Inflammatory macrophage (primary cell): ENCODE results near the gene DMWD.
A peak's percentile ranks its signal among the peaks of the same experiment; 100 is the strongest.

Experiments
- DNase-seq, 2 donors: peaks; one replicate each; pipeline ENCODE4 v3.0.0-alpha.2; 2020 to 2022
- total RNA-seq, 18 experiments: gene quantifications; one replicate each; lab custom pipeline; 2026; ENCODE audit warnings: mixed read lengths in 6 of 18, inconsistent platforms in 2 of 18; lab: John Stamatoyannopoulos, UW

Gene DMWD, protein sequence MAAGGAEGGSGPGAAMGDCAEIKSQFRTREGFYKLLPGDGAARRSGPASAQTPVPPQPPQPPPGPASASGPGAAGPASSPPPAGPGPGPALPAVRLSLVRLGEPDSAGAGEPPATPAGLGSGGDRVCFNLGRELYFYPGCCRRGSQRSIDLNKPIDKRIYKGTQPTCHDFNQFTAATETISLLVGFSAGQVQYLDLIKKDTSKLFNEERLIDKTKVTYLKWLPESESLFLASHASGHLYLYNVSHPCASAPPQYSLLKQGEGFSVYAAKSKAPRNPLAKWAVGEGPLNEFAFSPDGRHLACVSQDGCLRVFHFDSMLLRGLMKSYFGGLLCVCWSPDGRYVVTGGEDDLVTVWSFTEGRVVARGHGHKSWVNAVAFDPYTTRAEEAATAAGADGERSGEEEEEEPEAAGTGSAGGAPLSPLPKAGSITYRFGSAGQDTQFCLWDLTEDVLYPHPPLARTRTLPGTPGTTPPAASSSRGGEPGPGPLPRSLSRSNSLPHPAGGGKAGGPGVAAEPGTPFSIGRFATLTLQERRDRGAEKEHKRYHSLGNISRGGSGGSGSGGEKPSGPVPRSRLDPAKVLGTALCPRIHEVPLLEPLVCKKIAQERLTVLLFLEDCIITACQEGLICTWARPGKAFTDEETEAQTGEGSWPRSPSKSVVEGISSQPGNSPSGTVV
- 0.96 to 27.5 (median 2.1) reads per million in 18 experiments for total RNA-seq

DNA sequence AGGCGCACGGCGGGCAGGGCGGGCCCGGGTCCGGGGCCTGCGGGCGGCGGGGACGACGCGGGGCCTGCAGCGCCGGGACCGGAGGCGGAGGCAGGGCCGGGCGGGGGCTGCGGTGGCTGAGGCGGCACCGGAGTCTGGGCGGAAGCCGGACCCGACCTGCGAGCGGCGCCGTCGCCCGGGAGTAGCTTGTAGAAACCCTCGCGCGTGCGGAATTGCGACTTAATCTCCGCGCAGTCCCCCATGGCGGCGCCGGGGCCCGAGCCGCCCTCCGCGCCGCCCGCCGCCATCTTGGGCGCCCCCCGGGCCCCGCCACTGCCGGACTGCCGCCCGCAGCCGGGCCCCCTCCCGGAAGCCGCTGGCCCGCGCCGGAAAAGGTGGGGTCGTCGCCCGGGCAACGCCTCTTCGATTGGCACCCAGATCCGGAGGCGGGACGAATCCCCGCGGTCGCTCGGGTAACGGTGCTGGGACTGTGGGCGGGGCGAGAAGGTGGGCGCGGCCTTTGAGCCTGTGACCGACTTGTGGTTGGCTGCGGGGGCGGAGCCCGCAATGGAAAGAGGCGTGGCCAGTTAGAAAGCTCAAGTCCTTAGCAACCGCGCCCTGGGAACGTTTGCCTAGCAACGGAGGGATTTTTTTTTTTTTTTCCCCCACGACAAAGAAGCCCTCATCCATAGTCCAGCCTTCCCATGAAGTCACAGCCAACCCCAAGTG, at the start of gene DMWD:
Gene DMWD (minus strand): TSS at position 376 of the 708 bp plus-strand sequence. CDS start 89 bp downstream, at position 287.
- DNase-seq = peak; percentile 97 to 98

GRCh38 chr19:45842198-45842597, 49.6 kb upstream of the DMWD start:
- DNase-seq = no peak

- no peak for DNase-seq
Observed at GRCh38 chr19:45834970-45835369, 42.3 kb upstream of the DMWD start.

GRCh38 chr19:45828945-45829344, 36.3 kb upstream of the DMWD start:
- DNase-seq = no peak

DNA sequence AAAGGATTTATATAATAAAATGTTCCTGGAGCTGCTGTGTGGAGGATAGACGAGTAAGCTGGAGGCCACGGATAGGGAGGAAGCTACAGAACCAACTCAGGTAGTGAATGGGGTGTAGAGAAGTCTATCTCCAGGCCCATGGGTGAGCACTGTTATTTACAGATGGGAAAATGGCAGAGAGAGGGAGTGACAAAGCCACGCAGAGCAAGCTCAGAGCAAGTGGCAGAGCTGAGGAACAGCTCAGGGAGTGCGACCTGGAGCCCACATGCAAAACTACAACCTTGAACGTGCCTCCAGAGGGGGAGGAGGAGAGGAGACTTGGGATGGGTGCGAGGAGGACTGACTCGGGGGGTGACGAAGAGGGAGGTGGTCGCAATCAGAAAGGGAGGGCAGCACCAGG, 35.9 kb upstream of the DMWD start:
- no peak for DNase-seq

- DNase-seq = no peak
Observed at GRCh38 chr19:45827459-45828093, 34.9 kb upstream of the DMWD start.

DNA sequence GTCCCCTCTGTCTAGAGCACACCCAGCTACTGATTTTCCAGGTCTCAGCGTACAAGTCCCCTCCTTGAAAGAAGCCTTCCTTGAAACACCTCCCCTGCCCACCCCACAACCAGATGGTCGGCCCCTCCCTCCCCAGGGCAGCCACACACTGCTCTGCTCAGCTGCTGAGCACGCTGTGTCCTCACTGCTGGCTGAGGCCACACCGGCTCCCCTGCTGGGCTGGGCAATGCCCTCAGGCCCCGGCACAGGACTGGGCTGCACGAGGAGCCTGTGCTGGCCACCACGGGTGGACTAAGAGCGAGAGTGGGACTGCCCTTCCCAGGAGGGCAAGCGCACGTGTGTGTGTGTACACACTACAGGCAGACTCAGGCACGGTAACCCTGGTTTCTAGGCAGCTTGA, 34.3 kb upstream of the DMWD start:
- DNase-seq = no peak

GRCh38 chr19:45825917-45826893, 33.6 kb upstream of the DMWD start:
- DNase-seq = no peak

GRCh38 chr19:45825263-45825605, 32.6 kb upstream of the DMWD start:
- DNase-seq = no peak

DNA sequence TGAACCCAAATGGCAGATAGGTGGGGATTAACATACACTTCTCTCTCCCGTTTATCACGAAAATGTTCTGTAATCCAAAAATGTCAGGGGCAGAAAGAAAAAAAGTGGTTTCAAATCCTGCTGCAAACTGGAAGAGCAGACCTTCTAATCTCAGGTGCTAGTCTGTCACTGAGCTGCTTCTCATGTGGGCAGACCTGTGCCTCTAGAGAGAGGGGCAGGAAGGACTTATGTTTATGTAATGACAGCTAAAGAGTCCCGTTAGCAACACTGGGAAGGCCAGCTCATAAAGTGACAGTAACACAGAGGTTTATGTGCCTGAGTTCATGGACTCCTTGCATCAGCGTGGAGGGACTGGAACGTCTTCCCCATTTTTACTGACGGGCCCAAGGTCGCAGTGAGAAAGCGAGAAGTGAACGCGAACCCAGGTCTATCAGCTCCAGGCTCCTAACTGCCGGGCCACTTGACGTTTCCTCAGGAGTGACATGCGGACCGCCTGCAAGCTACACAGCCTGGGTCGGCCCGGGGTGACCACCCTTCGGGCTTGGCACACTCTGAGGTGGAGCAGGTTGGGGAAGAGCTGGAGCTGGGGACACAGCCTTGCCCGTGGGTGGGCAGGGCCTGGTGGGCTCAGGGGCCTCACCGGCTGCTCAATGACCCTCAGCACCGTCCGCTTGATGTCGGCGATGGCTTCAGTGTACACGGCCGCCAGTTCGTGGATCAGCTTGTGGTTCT, 32.1 kb upstream of the DMWD start:
- DNase-seq = no peak

DNA sequence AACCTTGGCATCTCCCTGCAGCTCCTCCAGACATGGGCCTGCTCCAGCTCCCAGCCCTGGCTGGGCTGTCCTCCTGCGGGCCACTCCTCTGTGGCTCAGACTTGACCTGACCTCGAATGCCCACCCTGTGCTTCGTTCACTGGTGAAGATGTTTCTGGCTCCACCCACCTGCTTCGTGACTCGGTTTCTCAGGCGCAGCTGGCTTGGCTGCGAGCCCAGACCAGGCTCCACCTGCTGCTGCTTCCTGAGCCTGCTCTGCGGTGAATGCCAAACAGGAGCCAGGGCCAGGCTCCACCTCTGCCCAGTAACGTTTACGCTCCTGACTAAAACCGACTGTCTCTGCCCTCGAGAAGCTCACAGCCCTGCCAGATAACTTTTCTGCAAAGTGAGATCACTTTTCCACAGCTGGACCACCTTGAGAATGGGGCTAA, 31.4 kb upstream of the DMWD start:
- DNase-seq = no peak

- no peak for DNase-seq
Observed at GRCh38 chr19:45823182-45823581, 30.5 kb upstream of the DMWD start.

DNA sequence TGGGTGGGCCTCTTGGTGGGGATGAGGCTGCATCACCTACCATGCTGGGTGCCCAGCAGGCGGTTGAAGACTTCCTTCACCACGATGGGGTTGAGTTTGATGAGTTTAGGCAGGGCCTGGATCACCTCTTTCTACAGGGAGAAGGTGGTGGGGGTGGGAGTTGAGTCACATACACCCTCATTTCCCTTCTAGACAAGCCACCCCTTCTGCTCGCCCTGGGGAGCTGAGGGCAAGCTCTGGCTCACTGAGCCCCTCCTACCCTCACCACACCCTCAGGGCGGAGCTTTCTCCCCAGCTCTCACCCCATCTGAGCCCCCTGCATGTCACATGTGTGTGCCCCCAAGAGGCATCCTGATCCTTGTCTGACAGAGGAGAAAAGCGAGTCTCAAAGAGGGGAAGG, 30.1 kb upstream of the DMWD start:
- DNase-seq = no peak

GRCh38 chr19:45821570-45821969, 28.9 kb upstream of the DMWD start:
- DNase-seq = no peak

DNA sequence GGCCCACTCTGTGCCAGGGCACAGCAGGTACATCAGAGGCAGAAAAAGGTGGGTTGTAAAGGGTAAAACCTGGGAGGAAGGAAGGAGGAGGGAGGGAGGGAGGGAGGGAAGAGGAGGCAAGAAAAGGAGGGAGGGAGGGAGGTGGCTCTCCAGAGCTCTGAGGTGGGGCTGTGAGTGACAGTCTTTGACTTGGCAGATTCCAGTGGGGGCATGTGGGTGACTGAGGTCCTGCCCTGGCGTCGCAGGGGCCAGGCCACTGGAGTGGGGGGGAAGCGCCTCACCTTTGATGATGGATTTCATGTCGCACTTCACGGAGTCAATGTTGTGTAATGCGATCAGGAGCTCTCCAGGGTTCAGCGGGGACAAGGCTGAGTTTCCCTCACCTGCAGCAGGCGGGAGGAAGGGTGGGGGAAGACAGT, 28.5 kb upstream of the DMWD start:
- no peak for DNase-seq

- DNase-seq = no peak
Observed at GRCh38 chr19:45820413-45821102, 27.9 kb upstream of the DMWD start.

- no peak for DNase-seq
Observed at GRCh38 chr19:45819769-45820168, 27.1 kb upstream of the DMWD start.

DNA sequence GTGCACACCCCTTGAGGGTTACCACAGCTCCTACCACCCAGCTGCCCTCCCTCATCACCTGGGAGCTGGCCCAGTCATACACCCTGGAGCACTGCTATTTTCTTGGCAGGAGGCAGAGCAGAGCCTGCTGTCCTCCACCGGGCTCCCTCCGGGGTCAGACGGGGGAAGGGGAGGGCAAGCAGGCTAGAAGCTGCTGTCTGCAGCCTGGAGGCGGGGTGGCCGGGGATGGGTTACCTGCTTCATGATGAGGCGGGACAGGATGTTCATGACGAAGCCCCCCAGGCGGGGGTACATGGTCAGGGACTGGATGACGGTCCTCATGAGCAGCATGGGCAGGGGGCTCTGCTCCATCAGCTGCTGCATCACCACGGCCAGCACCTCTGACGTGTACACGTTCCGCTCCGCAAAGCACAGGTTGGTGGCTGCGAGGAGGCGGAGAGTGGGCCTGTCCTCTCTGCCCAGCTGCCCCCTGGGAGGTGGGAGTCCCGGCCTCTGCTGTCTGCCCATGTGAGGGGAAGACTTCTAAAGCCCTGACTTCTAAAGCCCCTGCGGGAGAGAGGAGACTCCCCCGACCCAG, 25.2 kb upstream of the DMWD start:
- no peak for DNase-seq

- peak; percentile 95 to 96 for DNase-seq
Observed at GRCh38 chr19:45817010-45817724, 24.5 kb upstream of the DMWD start.
